ENCODE results near the gene WDR7. TPM values are rescaled to one million over a fixed set of nuclear protein-coding genes. Genes with fewer than 3 reads are reported as not detected.

WDR7 gene
- total RNA-seq, 2 experiments from 2014 or later: 16.0 to 19.0 TPM

GRCh38 chr18:56662902-56663301, 11.7 kb downstream of the WDR7 start:
- Mint-ChIP-seq H3K27ac (no peak overlapping the region), H3K9me3 (no peaks in the 10 kb centered on the region), H3K27me3 (no peaks in the 10 kb centered on the region), H3K36me3 (ENCODE audit: low read depth) (peaks cover 9% of the 10 kb centered on the region), H3K4me3 (no peak overlapping the region), H3K4me1 (ENCODE audit: low read depth) (peaks cover 32% of the 10 kb centered on the region)
- intact Hi-C loops (cut with micrococcal nuclease): no loop called here
- DNase-seq (no peak), ATAC-seq (no peak)
- POLR2A ChIA-PET: no interaction called here
- TF ChIP-seq CTCF (IDR thresholded peaks at IDR 0.05): no peak
- CTCF ChIA-PET: no interaction called here

GRCh38 chr18:56672391-56672790, 21.2 kb downstream of the WDR7 start:
- no peak for TF ChIP-seq CTCF (IDR thresholded peaks at IDR 0.05)
- intact Hi-C loops (cut with micrococcal nuclease): no loop called here
- H3K27me3 Mint-ChIP-seq: no peaks in the 10 kb centered on the region
- no peak overlapping the region for H3K4me3 Mint-ChIP-seq
- ChIA-PET POLR2A (no interaction called here), CTCF (no interaction called here)
- peaks cover 19% of the 10 kb centered on the region for H3K4me1 Mint-ChIP-seq (ENCODE audit: low read depth)
- H3K9me3 Mint-ChIP-seq: no peaks in the 10 kb centered on the region
- H3K27ac Mint-ChIP-seq: no peak overlapping the region
- DNase-seq (no peak), ATAC-seq (no peak)
- H3K36me3 Mint-ChIP-seq (ENCODE audit: low read depth): peaks cover 9% of the 10 kb centered on the region

DNA sequence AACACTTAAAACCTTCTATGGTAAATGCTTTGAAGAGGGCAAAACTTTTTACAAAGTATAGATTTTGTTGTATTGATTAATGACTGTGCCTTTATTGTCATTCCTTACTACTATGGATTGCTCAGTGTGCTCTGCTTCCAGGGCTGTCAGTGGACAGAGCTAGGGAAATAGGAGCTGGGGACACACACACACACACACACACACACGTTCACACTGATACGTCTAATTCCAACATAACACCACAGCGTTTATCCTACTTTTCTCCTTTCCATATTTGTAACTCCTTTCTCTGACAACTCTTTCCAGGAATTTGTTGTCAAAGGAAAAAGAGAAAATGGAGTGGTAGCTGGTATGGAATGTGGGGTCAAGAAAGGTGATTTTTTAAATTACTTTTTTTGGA, 21.8 kb downstream of the WDR7 start:
- Mint-ChIP-seq H3K27me3 (no peaks in the 10 kb centered on the region), H3K36me3 (ENCODE audit: low read depth) (peaks cover 14% of the 10 kb centered on the region), H3K27ac (no peak overlapping the region), H3K9me3 (peaks cover 2% of the 10 kb centered on the region), H3K4me3 (no peak overlapping the region), H3K4me1 (ENCODE audit: low read depth) (peaks cover 19% of the 10 kb centered on the region)
- DNase-seq: no peak
- TF ChIP-seq CTCF (IDR thresholded peaks at IDR 0.05): no peak
- intact Hi-C loops (cut with micrococcal nuclease): no loop called here
- no peak for ATAC-seq
- POLR2A ChIA-PET: no interaction called here
- CTCF ChIA-PET: no interaction called here

DNA sequence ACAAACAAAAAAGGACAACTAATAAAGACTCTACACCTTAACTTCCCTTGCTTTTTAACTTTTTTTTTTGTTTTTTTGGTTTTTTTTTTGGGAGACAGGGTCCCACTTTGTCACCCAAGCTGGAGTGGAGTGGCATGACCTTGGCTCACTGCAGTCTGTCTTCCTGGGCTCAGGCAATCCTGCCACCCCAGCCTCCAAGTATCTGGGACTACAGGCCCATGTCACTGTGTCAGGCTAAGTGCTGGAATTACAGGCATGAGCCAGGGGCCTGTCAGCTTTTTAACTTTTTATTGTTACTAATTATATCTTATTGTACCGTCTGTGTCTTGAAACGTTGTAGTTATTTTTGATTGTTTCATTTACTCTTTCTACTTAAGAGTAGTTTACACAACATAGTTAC, 25.5 kb downstream of the WDR7 start:
- TF ChIP-seq CTCF (IDR thresholded peaks at IDR 0.05): no peak
- POLR2A ChIA-PET: no interaction called here
- intact Hi-C loops (cut with micrococcal nuclease): no loop called here
- peaks cover 16% of the 10 kb centered on the region for H3K36me3 Mint-ChIP-seq (ENCODE audit: low read depth)
- DNase-seq (no peak), ATAC-seq (no peak)
- peaks cover 2% of the 10 kb centered on the region for H3K9me3 Mint-ChIP-seq
- H3K27ac Mint-ChIP-seq: no peak overlapping the region
- H3K4me3 Mint-ChIP-seq: no peak overlapping the region
- no peaks in the 10 kb centered on the region for H3K27me3 Mint-ChIP-seq
- peaks cover 3% of the 10 kb centered on the region for H3K4me1 Mint-ChIP-seq (ENCODE audit: low read depth)
- CTCF ChIA-PET: interaction anchor here (0.9 kb wide), 1 partner anchor 15 kb away, joined by 3 read pairs; no protein-coding TSS in a partner anchor

DNA sequence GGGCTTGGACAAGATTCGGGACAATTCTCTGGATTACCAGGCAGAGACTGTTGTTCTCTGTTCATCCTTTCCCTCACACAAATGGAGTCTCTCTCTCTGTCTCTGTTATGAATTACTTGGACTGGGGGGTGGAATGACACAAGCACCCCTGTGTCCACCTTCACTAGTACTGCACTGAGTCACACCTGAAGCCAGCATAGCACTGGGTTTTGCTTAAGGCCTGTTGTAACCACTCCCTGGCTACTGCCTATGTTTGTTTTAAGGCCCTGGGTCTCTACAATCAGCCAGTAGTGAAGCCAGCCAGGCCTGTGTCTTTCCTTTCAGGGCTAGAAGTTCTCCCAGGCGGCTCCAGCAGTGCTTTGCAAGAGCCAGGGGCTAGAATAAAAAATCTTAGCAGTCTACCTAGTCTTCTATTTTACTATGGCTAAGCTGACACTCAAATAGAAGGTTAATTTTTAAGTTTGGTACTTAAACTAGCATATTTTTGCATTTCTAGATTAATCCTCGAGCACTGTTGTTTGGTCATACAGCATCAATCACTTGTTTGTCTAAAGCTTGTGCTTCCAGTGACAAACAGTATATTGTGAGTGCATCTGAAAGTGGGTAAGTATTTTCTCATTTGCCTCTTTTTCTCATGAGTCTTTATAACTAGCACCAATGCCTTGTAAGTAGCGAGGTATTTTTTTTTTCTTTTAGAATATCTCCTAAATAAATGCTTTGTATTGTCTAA, 27.8 kb downstream of the WDR7 start:
- Mint-ChIP-seq H3K27me3 (no peaks in the 10 kb centered on the region), H3K36me3 (ENCODE audit: low read depth) (peaks cover 16% of the 10 kb centered on the region), H3K4me3 (no peak overlapping the region), H3K9me3 (peaks cover 2% of the 10 kb centered on the region), H3K27ac (no peak overlapping the region), H3K4me1 (ENCODE audit: low read depth) (peaks cover 2% of the 10 kb centered on the region)
- DNase-seq (no peak), ATAC-seq (no peak)
- CTCF ChIA-PET: no interaction called here
- POLR2A ChIA-PET: no interaction called here
- intact Hi-C loops (cut with micrococcal nuclease): no loop called here
- no peak for TF ChIP-seq CTCF (IDR thresholded peaks at IDR 0.05)

All from activated CD8-positive, alpha-beta T cell treated with anti-CD3 and anti-CD28 coated beads for 36 hours (primary cell).